ENCODE measurements around the gene CDKN2C.

Gene CDKN2C

DNA sequence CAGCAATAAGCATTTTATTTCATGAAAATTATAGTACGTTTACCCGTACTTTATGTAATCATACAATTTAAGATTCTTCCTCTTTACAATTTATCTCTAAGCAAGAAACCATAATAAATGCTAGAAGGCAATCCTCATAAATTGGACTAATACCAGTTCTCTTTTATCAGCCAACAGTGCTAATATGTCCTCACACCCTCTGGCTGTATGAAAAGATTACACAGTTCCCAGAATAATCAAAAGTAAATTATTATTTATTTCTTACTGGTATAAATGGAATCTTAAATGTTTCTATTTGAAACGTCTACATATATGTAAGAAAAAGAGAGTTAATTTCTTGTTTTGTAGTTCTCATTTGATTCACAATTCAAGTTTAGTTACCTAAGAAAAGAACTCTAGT lies 3.1 kb upstream of the CDKN2C start:
- peak; percentile 86 for DNase-seq

DNA sequence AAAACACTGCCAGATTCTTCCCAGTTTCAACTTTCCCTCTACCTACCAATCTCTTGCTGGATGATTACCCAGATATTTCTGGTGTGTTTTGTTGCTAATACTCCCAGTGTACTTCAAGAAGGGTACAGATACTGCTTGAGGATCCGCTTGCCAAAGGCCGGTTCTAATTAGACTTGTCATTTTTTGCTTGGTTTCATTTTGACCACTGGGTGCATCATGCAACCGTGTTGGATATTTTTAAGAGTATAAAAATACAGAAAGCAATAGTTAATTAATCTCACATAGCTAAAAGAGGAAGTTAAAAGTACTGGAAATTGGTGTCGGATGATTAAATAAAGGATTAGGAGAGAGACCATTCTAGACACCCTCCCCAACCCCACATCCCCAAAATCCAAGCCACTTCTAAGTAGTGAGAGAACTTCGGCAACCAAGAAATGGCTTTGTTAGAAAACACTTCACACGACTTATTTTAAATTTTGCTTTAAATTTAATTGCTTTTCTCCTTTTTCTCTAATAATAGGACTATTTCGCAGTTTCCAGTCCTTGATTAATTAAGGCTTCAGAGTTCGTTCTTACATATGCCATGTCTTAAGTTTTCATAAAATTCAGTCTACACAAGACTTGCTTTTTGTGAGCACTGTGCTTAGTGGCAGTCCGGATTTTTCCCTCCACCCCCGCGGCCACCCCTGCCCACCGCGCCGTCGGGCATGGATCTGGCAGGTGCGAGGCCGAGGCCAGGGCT lies 2.5 kb upstream of the CDKN2C start:
- DNase-seq, result peak; percentile 90

DNA sequence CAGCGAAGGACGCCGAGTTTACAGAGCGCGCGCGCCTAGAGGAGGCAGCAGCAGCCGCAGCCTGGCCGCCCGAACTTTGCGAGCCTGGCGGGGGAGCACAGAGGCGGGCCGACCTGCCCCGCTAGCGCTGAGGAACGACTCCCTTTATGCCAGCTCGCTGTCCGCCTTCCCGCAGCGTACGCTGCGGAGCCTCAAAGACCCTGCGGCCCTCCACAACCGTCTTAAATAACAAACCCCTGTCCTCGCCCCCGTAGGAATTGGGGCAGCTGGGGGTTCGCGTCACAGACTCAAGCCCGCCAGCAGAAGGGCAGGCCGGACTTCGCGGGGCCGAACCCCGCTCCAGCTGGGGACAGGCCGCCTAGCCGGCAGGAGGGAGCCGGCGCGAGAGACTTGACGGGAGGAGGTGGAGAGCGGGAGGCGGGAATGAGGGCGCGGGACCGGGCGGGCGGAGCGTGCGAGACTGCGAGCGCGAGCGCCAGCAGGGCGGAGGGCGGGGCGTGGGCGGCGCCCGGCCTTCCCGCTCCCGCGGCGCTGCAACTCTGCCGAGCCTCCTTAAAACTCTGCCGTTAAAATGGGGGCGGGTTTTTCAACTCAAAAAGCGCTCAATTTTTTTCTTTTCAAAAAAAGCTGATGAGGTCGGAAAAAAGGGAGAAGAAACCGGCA lies 1.8 kb upstream of the CDKN2C start:
- peak; percentile 96 for DNase-seq

DNA sequence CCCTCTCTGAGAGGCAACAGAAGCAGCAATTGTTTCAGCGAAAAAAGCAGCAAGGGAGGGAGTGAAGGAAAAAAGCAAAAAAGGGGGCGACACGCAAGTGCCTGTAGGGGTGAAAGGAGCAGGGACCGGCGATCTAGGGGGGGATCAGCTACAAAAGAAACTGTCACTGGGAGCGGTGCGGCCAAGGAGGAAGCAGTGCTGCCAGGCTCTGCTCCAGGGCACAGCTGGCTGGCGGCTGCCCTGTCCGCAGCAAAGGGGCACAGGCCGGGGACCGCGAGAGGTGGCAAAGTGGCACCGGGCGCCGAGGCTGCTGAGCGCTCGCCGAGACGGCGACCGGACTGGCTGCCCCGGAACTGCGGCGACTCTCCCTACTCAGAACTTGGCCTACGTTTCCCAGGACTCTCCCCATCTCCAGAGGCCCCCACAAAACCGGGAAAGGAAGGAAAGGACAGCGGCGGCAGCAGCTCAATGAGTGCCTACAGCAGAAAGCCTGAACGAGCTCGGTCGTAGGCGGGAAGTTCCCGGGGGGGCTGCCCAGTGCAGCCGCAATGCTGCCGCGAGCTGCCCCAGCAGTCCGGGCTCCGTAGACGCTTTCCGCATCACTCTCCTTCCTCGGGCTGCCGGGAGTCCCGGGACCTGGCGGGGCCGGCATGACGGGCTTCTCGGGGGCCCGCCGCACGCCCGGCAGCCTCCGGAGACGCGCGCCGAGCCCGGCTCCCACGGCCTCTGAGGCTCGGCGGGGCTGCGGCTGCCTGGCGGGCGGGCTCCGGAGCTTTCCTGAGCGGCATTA lies 1.0 kb upstream of the CDKN2C start:
- no peak for DNase-seq

DNA sequence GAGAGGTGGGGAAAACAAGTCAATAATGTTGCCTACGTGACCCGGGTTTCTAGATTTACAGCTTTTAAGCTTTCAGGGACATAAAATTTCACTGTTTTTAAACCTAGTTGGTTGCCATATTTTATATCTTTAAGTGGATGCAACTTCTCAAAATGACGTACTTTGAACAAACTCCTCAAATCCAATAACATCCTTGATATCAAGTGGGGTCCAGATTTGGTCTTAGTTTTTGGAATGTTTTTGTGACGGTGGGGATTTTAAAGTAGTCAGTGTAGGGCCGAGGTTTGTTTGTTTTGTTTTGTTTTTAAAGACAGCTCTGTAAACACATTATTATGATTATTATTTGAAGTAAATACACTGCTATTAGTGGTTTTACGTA lies 453 bp downstream of the CDKN2C start:
- DNase-seq, result peak; percentile 90

DNA sequence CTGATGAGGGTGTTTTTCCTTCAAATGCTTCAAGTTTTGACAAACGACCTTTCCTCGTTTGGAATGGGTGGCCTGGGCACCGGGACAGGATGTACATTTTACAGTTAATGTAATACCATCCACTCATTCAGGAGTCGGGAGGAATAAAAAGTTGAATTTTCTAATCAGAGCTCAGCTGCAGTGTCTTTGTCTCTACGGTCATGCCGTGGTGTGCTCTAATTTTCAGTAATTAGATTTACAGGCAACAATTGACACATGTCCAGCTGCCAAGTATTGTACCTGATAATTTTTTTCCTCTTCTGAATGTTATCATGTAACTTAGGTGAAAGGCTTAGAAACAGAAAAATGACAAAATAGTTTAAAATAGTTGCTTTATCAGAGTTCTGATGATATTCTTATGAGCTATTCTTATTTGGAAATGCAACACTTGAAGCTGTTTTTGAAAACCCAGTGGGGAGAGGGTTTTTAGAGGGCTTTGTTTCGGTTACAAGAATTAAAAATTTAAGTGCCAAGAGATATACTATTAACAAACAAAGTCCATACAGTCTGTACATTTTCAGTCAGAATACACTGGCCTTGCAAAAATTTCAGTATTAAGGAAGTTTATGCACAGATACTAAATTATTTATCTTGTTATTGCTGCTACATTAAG lies 1.0 kb downstream of the CDKN2C start:
- peak; percentile 71 for DNase-seq

DNA sequence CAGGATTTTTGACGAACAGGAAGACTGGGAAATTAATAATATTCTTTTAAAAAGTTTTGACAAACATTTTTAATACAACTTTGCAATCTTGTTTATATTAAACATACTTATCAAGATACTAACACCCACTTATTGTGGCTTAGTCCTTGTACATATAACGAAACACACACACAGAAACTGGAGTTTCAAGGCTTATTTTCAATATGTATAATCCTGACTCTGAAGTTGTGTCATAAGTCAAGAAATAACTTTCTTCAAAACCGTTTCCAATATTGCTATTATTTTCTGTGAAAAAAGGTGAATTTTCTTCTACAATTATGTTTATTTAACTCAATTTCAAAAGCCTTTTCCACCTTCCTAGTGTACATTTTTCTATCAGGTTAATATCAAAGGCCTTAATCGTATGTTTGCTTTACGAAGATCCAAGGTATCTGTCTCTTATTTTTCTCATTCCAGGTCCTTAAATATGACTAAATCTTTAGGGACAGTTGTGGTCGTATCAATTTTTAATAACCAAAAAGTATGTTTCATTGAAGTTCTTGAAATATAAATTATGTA lies 1.8 kb downstream of the CDKN2C start:
- DNase-seq, result peak; percentile 61

DNA sequence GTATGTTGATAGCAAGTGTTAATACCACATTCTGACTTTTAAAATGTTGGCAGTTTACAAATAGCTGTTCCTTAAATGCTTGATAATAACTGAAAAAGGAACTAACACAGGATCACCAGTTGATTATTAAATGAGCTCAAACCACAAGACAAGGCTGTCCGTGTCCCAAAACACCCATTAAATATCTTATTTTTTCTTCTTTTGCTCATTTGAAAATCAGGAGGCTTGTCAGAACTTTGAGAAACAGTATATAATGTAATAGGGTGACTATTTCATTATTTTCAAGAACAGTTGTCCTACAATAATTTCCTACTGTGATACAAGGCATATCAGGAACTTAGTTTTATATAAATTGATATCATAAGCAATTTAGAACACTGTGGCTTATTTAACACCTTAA lies 2.7 kb downstream of the CDKN2C start:
- peak; percentile 88 for DNase-seq

DNA sequence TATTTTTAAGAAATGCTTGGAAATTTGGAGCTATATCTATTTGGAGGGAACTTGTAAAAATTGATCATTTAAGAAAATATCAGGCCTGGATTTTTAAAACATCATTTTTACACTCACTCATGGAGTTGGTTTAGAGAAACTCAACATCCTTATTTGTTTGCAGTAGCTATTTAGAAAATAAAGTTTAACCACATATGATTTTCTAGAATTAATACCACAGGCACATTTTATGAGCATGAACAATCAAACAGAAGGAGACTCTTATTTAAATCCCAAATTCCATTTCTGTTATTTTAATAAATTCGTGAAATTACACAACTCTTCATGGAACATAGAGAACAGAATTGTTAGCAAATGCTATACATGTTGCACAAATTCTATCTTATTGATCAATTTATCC lies 3.2 kb downstream of the CDKN2C start:
- DNase-seq, result no peak

DNA sequence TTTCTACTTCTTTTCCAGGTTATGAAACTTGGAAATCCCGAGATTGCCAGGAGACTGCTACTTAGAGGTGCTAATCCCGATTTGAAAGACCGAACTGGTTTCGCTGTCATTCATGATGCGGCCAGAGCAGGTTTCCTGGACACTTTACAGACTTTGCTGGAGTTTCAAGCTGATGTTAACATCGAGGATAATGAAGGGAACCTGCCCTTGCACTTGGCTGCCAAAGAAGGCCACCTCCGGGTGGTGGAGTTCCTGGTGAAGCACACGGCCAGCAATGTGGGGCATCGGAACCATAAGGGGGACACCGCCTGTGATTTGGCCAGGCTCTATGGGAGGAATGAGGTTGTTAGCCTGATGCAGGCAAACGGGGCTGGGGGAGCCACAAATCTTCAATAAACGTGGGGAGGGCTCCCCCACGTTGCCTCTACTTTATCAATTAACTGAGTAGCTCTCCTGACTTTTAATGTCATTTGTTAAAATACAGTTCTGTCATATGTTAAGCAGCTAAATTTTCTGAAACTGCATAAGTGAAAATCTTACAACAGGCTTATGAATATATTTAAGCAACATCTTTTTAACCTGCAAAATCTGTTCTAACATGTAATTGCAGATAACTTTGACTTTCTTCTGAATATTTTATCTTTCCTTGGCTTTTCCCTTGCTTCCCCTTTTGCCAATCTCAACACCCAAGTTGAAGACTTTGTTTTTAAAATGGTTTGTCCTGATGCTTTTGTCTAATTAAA lies 4.0 kb downstream of the CDKN2C start:
- peak; percentile 88 for DNase-seq

DNA sequence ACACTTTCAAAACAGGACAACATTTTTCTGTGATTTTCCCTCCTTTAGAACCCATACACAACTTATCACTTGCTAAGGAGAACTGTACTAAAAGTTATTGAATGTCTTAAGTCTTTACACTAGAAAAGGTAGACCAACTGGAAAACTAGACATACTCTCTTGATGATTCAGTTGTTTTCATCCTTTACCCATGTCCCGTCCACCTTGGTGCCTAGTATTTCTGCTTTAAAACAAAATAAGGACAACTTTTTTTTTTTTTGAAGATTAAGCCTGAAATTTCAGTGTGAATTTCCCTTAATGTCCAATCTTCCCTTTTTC lies 4.5 kb downstream of the CDKN2C start:
- no peak for DNase-seq

DNA sequence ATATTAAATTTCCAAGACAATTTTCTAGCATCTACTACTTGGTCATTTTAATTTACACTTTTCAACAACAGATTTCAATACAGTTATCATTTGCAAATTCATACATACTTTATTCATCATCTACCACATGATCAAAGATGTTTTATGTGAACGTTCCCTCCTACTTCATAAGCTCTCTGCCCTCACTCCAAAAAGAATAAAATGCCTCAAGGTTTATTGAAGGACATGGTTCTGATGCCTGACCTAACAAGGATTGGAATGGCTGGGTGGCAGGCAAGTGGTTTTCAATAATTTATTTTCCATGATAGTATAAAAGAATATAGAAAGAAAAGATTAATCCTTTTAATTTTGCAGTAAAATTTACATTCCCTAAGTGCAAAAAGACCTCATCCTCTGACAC lies 5.4 kb downstream of the CDKN2C start:
- peak; percentile 87 for DNase-seq

DNA sequence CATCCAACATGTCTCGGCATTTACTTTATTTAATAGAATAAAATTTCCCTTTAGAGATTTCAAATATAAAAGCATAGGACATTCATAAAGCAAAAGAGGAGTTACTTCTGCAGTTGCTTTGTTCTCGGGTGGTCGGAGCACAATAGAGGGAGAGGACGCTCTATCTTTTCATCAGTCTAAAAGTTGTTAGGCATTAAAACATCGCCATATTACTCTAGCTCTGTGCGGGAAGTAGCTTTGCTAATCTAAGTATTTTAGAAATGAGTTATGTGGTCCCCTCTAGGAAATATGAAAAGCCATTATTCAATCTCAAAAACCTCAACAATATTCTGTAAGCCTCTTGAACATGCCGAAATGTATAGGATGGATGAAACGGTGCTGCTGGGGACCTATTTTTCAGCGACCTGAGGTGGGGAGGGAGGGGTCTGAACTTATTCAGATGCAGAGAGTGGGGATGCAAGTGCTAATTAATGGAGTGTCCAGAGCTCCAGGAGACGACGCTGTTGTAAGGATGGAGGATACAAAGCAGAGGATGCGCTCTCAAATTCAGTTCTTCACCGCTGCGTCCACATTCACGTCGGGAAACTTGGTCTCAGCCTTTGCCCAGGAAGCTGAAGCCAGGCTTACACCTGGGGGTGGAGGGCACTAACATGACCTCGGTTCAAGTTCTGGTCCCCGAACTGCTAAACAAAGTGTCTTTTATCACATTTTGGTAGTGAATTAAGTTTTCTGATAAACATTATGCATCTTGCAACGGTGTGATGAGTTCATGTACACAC lies 6.3 kb downstream of the CDKN2C start:
- peak; percentile 97 for DNase-seq

DNA sequence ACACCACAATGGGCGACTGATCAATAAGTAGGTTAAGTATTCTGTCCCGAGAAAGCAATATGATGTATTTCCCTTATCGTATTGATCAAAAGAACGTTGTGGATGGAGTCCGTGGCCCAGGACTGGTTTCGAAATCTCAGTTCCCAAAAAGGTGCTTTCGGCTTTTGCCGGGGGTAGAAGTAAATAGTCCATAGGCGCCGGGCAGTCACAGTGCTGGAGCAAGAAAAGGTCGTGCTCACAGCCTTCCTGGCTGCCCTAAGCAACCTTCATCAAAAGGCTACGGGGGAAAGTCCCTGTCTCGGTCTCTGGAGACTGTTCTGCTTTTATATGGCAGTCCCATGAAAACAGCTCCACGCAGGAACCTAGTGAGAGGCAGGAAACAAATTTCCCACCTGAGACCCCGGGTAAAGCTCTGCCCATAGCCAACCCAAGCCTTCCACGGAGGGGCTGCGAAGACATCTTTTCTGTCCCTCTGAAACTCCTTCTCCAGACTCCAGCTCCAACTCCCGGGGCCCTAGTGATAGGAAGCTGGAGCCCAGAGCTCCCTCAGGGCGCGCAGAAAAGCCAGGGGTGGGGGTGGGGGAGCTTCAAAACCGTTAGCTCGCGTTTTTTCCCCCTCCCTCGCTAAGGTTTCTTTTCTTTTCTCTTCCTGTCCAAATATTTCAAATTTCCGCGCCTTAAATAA lies 7.0 kb downstream of the CDKN2C start:
- peak; percentile 95 for DNase-seq

DNA sequence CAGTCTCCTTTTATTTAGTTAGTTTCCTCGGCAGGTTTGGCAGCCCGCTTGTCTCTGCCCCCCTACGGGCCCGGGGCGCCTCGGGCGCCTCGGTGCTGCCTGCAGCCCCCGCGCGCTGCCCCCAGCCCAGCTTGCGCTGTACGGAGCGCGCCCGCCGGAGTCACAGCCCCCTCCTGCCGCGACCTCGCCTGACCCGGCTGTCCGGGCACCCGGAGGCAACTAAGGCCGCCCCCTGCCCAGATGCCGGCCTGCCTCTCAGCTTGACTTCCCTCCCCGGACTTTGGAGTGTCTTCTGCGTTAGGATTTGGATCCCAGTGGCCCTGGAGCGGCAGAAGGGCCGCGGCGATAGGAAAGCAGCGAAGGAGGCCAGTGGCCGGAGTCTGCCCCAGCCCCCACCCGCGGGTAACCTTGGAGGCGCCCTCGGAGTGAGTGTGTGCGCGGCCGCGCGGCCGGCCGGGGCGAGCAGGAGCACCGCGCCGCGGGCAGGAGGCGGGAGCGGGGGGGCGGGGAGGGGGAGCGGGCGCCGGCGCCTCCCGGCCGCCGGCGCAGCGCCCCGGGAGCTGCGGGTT lies 7.6 kb downstream of the CDKN2C start:
- peak; percentile 74 for DNase-seq

DNA sequence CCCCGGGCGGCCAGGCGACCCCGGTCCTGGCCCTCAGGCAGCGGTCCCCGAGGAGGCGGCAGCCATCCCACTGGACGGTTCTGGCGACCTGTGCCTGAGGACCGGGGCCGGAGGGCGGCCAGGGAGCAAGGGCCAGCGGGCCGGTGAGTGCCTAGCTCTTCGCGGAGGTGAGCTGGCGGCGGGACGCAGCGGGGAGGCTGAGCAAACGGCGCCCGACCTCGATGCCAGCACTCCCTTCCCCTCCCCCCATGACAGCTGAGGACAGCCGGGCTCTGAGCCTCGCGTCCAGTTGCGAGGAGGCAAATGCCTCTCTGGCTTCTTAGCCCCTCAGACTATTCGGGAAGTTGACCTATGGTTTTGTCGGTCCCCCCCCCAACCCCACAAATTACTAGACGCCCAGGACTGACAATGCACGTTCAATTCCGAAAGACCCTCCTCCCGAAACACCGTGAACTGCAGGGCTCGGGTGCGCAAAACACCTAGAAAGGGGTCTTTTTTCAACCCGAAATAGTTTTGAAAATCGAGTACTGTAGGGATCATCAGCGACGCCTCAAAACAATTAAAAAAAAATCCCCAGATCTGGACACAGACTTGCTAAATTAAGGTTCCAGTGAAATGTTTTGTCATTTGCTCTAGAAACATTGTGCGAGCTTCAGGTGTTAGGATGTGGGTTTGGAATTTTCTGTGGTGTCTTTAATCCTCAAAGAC lies 8.3 kb downstream of the CDKN2C start:
- DNase-seq, result peak; percentile 96

DNA sequence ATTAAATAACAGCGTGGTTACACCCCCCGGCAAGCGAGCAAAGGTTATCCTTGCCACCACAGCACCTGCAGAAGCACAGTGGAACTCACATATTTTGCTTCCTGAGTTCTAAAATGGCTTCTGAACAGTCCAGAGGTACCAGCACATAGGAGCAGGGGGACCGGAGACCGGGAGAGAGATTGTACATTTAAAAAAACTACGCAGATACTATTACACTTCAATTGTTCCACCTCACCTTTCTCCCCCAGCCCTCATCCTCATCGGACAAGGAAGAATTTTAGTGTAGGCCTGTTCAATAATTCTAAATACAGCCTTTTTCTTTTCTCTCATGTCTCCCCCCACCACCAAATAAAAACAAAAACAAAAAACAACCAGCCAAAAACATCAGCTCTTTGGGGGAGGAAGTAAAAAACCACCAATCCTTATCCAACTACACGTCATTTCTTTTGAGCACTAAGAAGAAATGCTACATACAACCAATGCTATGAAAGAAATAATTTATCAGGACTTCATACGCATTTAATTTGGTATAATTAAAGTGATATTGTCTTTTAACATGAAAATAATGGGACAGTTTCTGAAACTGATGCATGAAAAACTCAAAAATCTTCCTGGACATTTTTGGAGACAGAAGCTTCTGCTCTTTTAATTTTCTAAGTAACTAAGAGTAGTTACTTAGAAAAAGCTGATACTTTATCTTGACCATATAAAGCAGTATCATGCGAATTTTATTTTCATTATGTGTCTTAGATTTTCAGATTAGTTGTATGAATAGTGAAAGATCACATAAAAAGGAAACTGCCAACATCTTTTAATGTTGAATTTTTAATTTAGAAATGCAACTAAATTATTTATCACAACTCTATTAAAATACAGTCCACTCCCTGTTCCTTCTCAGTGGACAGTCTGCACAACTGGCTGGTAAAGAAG lies 9.1 kb downstream of the CDKN2C start:
- peak; percentile 96 for DNase-seq

DNA sequence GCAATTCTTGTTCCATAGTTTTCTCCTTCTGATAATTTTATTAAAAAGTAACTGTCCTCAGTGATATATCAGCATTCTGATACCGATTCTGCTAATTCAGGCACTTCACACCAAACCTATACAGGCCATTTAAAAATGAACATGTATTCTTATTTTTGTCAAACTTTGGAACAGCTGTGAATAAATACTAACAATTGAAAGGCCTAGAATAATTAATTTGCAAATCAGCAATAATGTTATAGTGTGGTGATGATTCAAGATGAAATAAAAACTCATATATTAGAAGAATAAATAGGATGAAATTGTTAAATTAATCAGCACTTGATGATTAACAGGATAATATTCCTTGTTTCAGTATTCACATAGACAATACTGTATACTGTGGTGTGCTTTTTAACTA lies 9.9 kb downstream of the CDKN2C start:
- DNase-seq, result peak; percentile 88

DNA sequence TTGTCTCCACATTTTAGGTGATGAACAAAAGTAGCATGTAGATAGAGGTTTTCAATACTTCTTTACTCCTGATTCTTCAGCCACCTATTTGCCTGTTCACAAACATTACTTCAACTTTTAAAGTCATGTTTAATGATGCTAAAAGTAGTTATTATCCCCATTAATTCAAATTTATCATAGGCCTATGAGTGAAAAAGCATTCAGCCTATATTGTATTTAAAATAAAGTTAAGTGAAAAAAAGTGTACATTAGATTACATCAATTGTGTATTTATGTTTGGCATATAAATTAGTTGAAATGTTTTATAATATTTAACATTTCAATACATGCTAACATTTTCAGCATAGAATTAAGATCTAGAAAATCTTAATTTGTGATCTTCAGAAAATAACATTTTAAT lies 10.5 kb downstream of the CDKN2C start:
- DNase-seq, result peak; percentile 87
